Activated CD4-positive, CD25-positive, alpha-beta regulatory T cell (primary cell): Measurements from ENCODE around the gene LAMA2.

Source experiments
- DNase-seq, 4 experiments: peaks; one replicate each; lab custom pipeline; 2025; lab: John Stamatoyannopoulos, UW

The LAMA2 gene

GRCh38 chr6:129183681-129184301 lies 300.9 kb downstream of the LAMA2 start:
- DNase-seq: no peak

GRCh38 chr6:129184324-129184723 lies 301.4 kb downstream of the LAMA2 start:
- DNase-seq: no peak

- DNase-seq: no peak
Measured at GRCh38 chr6:129184808-129185366, 301.9 kb downstream of the LAMA2 start.

GRCh38 chr6:129186988-129187387 lies 304.1 kb downstream of the LAMA2 start:
- no peak for DNase-seq

GRCh38 chr6:129188306-129188705 lies 305.4 kb downstream of the LAMA2 start:
- no peak for DNase-seq

- DNase-seq: no peak
Measured at GRCh38 chr6:129188795-129189194, 305.9 kb downstream of the LAMA2 start.

GRCh38 chr6:129189266-129189665 lies 306.3 kb downstream of the LAMA2 start:
- no peak for DNase-seq

- no peak for DNase-seq
Measured at GRCh38 chr6:129191235-129191634, 308.3 kb downstream of the LAMA2 start.

- no peak for DNase-seq
Measured at GRCh38 chr6:129192458-129192989, 309.6 kb downstream of the LAMA2 start.

- no peak for DNase-seq
Measured at GRCh38 chr6:129194306-129194941, 311.5 kb downstream of the LAMA2 start.

GRCh38 chr6:129195161-129195560 lies 312.2 kb downstream of the LAMA2 start:
- DNase-seq: no peak

GRCh38 chr6:129195643-129196042 lies 312.7 kb downstream of the LAMA2 start:
- no peak for DNase-seq

- DNase-seq: no peak
Measured at GRCh38 chr6:129197154-129197553, 314.2 kb downstream of the LAMA2 start.

- DNase-seq: no peak
Measured at GRCh38 chr6:129200151-129200550, 317.2 kb downstream of the LAMA2 start.

- DNase-seq: no peak
Measured at GRCh38 chr6:129203190-129203900, 320.4 kb downstream of the LAMA2 start.

GRCh38 chr6:129206821-129207220 lies 323.9 kb downstream of the LAMA2 start:
- DNase-seq: no peak

- no peak for DNase-seq
Measured at GRCh38 chr6:129207832-129208231, 324.9 kb downstream of the LAMA2 start.

- DNase-seq: no peak
Measured at GRCh38 chr6:129208415-129209034, 325.6 kb downstream of the LAMA2 start.

GRCh38 chr6:129209355-129209754 lies 326.4 kb downstream of the LAMA2 start:
- DNase-seq: no peak

- no peak for DNase-seq
Measured at GRCh38 chr6:129210684-129211083, 327.7 kb downstream of the LAMA2 start.

GRCh38 chr6:129211626-129212025 lies 328.7 kb downstream of the LAMA2 start:
- no peak for DNase-seq

GRCh38 chr6:129212081-129212480 lies 329.1 kb downstream of the LAMA2 start:
- DNase-seq: no peak
